ENCODE measurements around the gene BCAS3.

BCAS3 gene

GRCh38 chr17:61174310-61174709 lies 496.7 kb downstream of the BCAS3 start:
- DNase-seq: no peak

DNA sequence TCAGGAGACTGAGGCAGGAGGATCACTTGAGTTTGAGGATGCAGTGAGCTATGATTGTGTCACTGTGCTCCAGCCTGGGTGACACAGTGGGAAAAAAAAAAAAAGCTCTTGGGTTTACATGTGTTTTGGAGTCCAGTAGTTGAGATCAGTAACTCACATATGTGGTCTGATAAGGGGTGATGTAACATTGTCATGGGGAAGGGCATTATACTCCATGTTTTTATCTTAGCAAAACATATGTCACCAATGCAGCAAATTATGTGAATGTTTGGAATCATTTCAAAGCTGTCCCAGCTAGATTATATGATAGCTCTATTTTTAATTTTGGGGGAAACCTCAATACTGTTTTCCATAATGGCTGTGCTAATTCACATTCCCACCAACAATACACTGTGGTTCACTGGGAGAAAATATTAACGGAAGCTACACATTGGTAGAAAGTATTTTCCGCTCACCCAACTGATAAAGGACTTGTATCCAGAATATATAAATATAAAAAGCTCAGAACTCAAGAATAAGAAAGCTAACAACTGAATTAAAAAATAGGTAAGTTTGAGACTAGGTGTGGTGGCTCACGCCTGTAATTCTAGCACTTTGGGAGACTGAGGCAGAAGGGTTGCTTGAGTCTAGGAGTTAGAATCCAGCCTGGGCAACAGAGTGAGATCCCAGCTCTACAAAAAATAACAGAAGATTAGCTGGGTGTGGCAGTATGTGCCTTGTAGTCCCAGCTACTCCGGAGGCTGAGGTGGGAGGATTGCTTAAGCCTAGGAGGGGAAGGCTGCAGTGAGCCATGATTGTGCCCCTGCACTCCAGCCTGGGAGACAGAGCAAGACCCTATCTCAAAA lies 497.9 kb downstream of the BCAS3 start:
- no peak for DNase-seq

- DNase-seq: no peak
These were observed 499.7 kb downstream of the BCAS3 start for GRCh38 chr17:61177351-61177750.

DNA sequence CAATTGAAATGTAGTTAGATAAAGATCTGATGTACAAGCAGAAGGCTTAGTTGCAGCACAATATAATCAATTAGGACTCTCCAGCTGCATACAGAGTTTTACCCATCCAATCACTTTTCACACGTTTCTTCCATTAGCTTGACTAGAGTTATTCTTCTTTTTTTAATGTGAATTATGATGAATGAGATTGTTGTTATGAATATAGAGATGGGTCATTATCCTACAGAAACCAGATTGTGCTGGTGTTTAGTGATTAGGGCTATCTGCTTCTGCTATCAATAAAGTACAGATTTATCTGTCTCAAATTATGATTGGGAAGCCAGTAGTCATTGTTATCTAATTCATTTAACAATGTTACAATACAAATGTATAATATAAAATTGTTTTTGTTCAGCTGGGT lies 500.6 kb downstream of the BCAS3 start:
- DNase-seq: no peak

GRCh38 chr17:61179380-61179806 lies 501.7 kb downstream of the BCAS3 start:
- no peak for DNase-seq

DNA sequence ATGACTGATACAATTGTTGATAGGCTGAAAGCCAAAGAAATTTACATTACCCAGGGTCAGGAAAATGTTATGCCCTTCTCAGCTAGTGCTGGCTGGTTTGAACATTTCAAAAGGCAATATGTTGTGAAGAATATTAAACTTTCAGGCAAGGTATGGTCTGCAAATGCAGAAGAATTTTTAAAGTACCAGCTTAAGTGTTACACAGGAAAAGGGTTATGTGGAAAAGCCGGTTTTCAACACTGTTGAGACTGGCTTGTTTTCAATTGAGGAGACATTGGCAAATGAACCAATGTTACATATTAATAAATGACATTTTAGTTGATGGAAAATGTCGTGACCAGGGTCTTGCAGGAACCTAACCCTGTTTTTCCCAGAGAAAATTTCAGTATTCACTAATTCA lies 506.1 kb downstream of the BCAS3 start:
- DNase-seq: no peak

DNA sequence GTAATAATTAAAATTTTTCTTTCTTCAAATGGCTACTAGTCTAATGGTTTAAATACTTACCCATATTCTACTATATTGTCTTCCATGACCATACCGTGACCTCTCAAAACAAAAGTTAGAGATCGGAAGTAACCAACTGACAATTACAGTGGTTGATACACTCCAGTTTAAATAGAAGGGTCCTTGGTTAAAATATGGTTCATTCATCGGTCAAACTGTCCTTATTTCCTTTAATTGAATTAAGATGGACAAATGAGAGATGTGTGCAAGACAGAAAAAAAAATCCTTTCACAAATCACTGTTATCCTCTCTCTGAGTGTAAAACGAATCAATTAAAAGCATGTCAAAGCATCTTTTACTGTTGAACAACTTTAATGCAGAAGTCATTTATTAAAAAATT lies 507.7 kb downstream of the BCAS3 start:
- DNase-seq: no peak

GRCh38 chr17:61187038-61187437 lies 509.4 kb downstream of the BCAS3 start:
- no peak for DNase-seq

DNA sequence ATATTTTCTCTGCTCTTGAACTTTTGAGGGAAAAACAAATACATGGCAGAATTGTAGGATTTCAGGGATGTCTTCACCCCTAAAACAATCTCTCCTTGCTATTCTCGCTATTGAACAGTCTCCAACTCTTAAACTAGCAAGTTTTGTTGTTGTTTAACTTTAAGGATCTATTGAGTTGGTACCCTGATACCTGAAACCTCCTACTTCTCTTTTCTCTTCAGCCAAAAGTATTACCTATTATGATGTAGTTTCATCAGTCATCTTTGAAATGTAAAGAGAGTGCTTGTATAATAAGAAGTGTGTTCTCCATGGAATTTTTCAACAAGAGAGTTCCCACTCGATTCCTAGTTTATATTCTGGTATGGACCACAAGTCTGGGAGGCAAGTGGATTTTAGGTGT lies 510.4 kb downstream of the BCAS3 start:
- no peak for DNase-seq

DNA sequence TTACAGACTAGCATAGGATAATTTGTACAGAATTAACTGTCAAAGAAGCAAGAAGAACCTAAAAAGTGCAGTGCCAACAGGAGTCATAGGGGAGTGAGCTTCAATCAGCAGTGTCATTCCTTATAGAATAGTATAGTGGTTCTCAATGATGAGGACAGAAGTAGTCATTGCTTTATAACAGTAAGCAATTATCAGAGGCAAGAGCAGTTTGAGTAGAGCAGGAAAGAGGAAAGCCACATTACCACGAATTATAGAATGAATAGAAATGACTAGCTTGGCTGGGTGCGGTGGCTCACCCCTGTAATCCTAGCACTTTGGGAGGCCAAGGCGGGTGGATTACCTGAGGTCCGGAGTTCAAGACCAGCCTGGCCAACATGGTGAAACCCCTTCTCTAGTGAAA lies 512.3 kb downstream of the BCAS3 start:
- DNase-seq: no peak

GRCh38 chr17:61196302-61196704 lies 518.7 kb downstream of the BCAS3 start:
- DNase-seq: no peak

DNA sequence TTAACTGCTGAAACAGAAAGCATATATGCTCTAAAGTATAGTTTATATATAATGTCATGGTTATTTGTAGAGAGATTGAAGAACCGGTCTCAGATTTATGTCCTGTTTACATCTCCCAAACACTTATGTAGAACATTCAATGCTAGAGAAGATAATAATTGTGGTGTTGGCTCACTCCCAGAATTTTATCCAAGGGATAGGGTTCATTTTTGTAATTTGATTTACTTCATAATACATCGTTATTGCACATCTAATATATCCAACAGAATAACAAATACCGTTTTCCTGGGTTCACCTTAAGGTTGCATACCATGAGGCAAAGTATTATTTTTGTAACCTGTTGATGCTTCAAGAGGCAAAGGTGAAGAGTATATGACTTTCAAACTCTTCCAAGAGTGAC lies 519.1 kb downstream of the BCAS3 start:
- DNase-seq: no peak

DNA sequence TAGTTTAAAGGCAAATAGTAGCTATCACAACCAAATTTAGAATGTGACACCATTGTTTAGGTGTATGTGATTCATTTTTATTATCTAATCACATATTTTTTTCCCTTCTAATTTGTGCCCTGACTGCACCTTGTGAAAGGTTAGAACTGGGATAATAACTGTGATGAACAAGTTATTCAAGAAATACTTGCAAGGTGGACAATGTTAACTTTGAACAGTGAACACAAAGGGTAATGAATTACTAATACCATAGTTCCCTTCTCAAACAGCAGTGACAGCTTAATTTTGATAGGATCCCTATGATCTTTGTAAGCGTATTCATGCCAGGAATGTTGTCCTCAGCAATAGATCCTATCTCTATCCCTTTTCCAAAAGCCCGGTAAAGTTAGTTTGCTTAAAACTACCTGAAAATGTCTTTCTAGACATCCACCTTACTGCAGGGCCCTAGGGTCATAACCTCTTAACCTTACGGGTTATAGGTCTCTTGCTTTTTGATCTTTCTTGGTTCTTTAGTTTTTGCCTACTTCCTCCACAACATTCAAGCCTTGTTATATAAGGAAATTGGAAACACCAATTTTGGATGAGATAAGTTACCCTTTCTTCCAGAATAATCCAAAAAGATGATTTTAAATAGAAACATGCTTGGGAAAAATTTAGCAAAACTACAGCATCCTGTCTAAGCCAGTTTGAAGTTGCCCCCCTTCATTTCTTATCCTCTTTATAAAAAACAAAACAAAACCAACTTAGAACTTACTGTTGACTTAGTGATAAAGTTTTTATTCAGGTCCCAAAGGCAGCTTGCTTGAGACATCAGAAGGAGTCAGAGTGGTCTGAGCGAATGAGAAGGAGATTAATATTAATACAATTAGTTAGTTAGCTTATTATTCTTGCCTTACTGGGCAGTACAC lies 522.0 kb downstream of the BCAS3 start:
- DNase-seq: no peak

GRCh38 chr17:61200339-61200715 lies 522.7 kb downstream of the BCAS3 start:
- no peak for DNase-seq

- DNase-seq: no peak
These were observed 523.6 kb downstream of the BCAS3 start for GRCh38 chr17:61201211-61201610.

DNA sequence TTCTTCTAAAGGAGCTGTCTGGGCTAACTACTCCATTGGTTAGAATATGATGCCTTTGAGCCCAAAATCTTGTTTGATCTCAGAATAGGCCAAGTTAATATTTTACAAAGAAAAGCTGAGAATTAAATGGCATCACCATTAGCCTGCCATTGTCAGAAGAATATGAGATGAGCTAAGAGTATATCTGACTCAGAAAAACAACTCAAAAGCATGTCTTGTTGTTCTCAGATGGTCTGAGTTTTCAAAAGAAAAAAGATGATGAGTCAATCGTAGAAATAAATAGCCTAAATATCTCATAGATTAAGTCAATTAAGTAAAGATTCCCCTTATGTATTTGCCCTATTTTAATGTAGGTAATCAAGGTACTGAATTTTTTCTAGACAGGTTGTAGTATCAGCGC lies 524.9 kb downstream of the BCAS3 start:
- no peak for DNase-seq

GRCh38 chr17:61203671-61204131 lies 526.0 kb downstream of the BCAS3 start:
- no peak for DNase-seq

- DNase-seq: no peak
These were observed 526.8 kb downstream of the BCAS3 start for GRCh38 chr17:61204456-61204855.

- no peak for DNase-seq
These were observed 527.8 kb downstream of the BCAS3 start for GRCh38 chr17:61205401-61205800.

GRCh38 chr17:61205931-61206330 lies 528.3 kb downstream of the BCAS3 start:
- no peak for DNase-seq

GRCh38 chr17:61206922-61207321 lies 529.3 kb downstream of the BCAS3 start:
- no peak for DNase-seq

DNA sequence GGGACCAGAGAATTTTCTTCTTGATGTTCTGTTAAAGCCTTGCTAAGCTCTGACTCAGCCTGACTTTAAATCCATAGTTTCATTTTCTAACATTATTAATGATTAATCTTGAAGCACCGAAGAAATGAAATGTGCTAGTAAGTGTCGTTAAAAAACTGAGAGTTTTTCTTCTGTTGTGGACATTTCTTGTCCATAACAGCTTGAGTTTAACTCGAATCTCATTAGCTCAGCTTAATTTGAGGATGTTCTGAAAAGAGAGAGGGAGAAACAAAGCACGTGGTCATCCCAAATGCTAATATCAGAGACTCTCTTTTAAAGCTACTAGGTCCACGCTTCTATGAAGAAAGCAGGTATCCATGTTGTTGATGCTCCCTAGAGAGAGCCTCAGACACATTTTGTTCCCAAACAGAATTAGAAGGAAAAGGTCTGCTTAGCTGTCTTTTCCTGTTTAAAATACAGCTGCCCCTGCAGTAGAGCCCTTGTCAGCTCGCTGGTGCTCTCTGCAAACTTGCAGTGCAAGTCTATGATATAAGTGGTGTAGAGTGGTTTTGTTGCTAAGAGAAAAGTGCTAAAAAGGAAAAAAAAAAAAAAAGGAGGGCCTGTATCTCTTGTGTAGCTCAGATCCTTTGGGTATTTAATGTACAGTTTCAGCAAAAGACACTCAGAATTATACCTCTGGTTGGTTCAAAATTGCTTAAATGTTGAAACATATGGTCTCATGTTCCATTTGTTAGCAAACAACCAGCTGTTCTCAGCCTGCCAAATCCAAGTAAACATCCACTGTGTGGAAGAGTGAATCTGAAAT lies 530.9 kb downstream of the BCAS3 start:
- DNase-seq: no peak

DNA sequence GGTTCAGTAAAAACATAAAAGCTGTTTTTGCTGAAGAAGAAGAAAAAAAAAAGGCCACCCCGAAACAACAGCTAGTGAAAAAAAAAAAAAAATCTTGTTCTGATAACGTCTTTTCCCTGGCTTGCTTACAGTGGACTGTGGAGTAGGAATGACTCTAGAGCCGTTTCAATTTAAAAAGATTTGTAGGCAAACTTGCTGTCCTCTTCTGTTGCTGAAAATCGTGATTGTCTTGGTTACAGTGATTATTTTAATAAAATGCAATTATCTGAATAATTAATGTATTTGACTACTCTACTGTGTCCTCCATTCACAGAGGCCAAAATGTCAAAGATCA lies 531.4 kb downstream of the BCAS3 start:
- DNase-seq: no peak
